ENCODE measurements around the gene ZNF708. TPM values are rescaled to one million over a fixed set of nuclear protein-coding genes. Genes with fewer than 3 reads are reported as not detected.

Gene ZNF708
- total and polyA plus RNA-seq, 9 of the 15 experiments (the other 6 are each of a cell fraction or from before 2014, with no cell fraction given), result 2.9 to 11.9 (median 6.7) TPM

DNA sequence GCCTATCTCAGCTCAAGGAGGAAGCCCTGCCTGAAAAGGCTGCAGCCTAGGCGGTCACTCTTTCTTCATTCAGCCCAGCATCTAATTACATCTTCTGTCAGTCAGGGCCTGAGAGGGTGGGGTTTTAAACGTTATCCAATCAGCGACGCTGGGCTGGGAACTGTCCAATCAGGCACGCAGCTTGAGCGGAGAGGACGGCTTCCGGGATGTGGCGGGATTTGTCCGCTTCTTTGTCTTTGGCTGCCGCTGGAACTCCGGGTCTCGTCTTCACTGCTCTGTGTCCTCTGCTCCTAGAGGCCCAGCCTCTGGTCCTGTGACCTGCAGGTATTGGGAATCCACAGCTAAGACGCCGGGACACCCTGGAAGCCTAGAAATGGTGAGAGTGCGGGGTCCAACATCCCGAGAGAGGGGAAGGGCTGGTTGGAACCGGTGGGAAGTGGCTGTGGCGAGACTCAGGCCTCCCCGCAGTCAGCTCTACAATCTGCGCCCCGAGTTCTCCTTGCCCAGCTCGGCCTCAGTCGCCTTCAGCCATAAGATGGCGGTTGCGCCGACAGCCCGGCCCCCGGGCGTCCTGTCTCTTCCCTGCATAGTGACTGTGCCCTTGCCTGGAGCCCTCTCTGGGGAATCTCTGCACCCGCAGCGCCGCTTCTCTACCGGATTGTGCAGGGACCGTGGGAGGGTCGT lies 29.7 kb upstream of the ZNF708 start, which contains the start of gene ZNF738 (continued):
- TF ChIP-seq TGIF2 (CRISPR knock-in tag; IDR thresholded peaks at IDR 0.05), result no peak
- TF ChIP-seq, protein P1, sequence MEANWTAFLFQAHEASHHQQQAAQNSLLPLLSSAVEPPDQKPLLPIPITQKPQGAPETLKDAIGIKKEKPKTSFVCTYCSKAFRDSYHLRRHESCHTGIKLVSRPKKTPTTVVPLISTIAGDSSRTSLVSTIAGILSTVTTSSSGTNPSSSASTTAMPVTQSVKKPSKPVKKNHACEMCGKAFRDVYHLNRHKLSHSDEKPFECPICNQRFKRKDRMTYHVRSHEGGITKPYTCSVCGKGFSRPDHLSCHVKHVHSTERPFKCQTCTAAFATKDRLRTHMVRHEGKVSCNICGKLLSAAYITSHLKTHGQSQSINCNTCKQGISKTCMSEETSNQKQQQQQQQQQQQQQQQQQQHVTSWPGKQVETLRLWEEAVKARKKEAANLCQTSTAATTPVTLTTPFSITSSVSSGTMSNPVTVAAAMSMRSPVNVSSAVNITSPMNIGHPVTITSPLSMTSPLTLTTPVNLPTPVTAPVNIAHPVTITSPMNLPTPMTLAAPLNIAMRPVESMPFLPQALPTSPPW (CRISPR knock-in tag; IDR thresholded peaks at IDR 0.05), result no peak
- TF ChIP-seq, protein P2, sequence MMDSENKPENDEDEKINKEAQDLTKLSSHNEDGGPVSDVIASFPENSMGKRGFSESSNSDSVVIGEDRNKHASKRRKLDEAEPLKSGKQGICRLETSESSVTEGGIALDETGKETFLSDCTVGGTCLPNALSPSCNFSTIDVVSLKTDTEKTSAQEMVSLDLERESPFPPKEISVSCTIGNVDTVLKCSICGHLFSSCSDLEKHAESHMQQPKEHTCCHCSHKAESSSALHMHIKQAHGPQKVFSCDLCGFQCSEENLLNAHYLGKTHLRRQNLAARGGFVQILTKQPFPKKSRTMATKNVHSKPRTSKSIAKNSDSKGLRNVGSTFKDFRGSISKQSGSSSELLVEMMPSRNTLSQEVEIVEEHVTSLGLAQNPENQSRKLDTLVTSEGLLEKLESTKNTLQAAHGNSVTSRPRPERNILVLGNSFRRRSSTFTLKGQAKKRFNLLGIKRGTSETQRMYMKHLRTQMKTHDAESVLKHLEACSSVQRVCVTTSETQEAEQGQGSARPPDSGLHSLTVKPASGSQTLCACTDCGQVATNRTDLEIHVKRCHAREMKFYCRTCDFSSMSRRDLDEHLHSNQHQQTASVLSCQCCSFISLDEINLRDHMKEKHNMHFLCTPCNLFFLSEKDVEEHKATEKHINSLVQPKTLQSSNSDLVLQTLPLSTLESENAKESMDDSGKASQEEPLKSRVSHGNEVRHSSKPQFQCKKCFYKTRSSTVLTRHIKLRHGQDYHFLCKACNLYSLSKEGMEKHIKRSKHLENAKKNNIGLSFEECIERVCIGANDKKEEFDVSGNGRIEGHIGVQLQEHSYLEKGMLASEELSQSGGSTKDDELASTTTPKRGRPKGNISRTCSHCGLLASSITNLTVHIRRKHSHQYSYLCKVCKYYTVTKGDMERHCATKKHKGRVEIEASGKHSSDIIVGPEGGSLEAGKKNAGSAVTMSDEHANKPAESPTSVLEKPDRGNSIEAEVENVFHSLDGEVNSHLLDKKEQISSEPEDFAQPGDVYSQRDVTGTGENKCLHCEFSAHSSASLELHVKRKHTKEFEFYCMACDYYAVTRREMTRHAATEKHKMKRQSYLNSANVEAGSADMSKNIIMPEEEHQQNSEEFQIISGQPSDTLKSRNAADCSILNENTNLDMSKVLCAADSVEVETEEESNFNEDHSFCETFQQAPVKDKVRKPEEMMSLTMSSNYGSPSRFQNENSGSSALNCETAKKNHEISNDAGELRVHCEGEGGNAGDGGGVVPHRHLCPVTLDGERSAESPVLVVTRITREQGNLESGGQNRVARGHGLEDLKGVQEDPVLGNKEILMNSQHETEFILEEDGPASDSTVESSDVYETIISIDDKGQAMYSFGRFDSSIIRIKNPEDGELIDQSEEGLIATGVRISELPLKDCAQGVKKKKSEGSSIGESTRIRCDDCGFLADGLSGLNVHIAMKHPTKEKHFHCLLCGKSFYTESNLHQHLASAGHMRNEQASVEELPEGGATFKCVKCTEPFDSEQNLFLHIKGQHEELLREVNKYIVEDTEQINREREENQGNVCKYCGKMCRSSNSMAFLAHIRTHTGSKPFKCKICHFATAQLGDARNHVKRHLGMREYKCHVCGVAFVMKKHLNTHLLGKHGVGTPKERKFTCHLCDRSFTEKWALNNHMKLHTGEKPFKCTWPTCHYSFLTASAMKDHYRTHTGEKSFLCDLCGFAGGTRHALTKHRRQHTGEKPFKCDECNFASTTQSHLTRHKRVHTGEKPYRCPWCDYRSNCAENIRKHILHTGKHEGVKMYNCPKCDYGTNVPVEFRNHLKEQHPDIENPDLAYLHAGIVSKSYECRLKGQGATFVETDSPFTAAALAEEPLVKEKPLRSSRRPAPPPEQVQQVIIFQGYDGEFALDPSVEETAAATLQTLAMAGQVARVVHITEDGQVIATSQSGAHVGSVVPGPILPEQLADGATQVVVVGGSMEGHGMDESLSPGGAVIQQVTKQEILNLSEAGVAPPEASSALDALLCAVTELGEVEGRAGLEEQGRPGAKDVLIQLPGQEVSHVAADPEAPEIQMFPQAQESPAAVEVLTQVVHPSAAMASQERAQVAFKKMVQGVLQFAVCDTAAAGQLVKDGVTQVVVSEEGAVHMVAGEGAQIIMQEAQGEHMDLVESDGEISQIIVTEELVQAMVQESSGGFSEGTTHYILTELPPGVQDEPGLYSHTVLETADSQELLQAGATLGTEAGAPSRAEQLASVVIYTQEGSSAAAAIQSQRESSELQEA (IDR thresholded peaks at IDR 0.05; ENCODE audit: low read depth), result no peak
- TF ChIP-seq, protein P3, sequence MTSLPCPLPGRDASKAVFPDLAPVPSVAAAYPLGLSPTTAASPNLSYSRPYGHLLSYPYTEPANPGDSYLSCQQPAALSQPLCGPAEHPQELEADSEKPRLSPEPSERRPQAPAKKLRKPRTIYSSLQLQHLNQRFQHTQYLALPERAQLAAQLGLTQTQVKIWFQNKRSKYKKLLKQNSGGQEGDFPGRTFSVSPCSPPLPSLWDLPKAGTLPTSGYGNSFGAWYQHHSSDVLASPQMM (CRISPR knock-in tag; IDR thresholded peaks at IDR 0.05), result no peak
- peak; percentile 65 for TF ChIP-seq POLR2A (conservative IDR thresholded peaks at IDR 0.05)
- no peak for TF ChIP-seq CHCHD3 (CRISPR knock-in tag; IDR thresholded peaks at IDR 0.05)
- TF ChIP-seq GABPA (tag; conservative IDR thresholded peaks at IDR 0.05; ENCODE audit: low read depth), result peak; percentile 52
- peak; percentile 40 for TF ChIP-seq TAF1 (IDR thresholded peaks at IDR 0.05; ENCODE audit: control insufficient read depth, extremely low read depth, insufficient read depth, low read length, severe bottlenecking)
- no peak for TF ChIP-seq MCM5 (IDR thresholded peaks at IDR 0.05; ENCODE audit: low read depth)
- TF ChIP-seq RBFOX2 (IDR thresholded peaks at IDR 0.05; ENCODE audit: low read depth, low read length), result peak; percentile 63; the same call in 1 of the 2 replicates
- TF ChIP-seq, protein P4, sequence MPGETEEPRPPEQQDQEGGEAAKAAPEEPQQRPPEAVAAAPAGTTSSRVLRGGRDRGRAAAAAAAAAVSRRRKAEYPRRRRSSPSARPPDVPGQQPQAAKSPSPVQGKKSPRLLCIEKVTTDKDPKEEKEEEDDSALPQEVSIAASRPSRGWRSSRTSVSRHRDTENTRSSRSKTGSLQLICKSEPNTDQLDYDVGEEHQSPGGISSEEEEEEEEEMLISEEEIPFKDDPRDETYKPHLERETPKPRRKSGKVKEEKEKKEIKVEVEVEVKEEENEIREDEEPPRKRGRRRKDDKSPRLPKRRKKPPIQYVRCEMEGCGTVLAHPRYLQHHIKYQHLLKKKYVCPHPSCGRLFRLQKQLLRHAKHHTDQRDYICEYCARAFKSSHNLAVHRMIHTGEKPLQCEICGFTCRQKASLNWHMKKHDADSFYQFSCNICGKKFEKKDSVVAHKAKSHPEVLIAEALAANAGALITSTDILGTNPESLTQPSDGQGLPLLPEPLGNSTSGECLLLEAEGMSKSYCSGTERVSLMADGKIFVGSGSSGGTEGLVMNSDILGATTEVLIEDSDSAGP (CRISPR knock-in tag; IDR thresholded peaks at IDR 0.05), result no peak
- TF ChIP-seq, protein P5, sequence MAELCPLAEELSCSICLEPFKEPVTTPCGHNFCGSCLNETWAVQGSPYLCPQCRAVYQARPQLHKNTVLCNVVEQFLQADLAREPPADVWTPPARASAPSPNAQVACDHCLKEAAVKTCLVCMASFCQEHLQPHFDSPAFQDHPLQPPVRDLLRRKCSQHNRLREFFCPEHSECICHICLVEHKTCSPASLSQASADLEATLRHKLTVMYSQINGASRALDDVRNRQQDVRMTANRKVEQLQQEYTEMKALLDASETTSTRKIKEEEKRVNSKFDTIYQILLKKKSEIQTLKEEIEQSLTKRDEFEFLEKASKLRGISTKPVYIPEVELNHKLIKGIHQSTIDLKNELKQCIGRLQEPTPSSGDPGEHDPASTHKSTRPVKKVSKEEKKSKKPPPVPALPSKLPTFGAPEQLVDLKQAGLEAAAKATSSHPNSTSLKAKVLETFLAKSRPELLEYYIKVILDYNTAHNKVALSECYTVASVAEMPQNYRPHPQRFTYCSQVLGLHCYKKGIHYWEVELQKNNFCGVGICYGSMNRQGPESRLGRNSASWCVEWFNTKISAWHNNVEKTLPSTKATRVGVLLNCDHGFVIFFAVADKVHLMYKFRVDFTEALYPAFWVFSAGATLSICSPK (IDR thresholded peaks at IDR 0.05; ENCODE audit: borderline replicate concordance), result no peak
- no peak for TF ChIP-seq ZBED1 (IDR thresholded peaks at IDR 0.05)
- TF ChIP-seq POLR2B (IDR thresholded peaks at IDR 0.05; ENCODE audit: low read depth, partially characterized antibody), result peak; percentile 23
- TF ChIP-seq ZNF165 (CRISPR knock-in tag; IDR thresholded peaks at IDR 0.05; ENCODE audit: borderline replicate concordance), result no peak

Data from K562 (cell line).